ENCODE measurements around the gene HOXB13.

- TF ChIP-seq POLR2A (IDR thresholded peaks at IDR 0.05) (no peak), CTCF (IDR thresholded peaks at IDR 0.05 in 4 of 5, conservative IDR thresholded peaks at IDR 0.05 in 1 of 5) (no peak)
Measured at GRCh38 chr17:48692049-48692448, 36.5 kb downstream of the HOXB13 start.
